Measurements from ENCODE around the gene RPL22L1. TPM values are rescaled to one million over a fixed set of nuclear protein-coding genes. Genes with fewer than 3 reads are reported as not detected.
"Not testable (repeated sequence)": the region's sequence is repeated elsewhere in the genome, so short reads cannot be mapped to it uniquely, and the experiment has no call there.

The RPL22L1 gene
- total RNA-seq, 3 donors from 2014 or later = 204 to 231 (median 209) TPM

- peaks cover 15% of the 10 kb centered on the region for H3K27me3 Mint-ChIP-seq (ENCODE audit: low read depth)
- H3K4me3 Mint-ChIP-seq = no peak overlapping the region
- ATAC-seq = no peak
- no peak for DNase-seq
- peaks cover 1% of the 10 kb centered on the region for H3K4me1 Mint-ChIP-seq (ENCODE audit: low read depth)
- no peaks in the 10 kb centered on the region for H3K36me3 Mint-ChIP-seq (ENCODE audit: insufficient read depth)
- H3K9me3 Mint-ChIP-seq = no peaks in the 10 kb centered on the region
Observed at GRCh38 chr3:170829546-170830272, 40.3 kb downstream of the RPL22L1 start.

DNA sequence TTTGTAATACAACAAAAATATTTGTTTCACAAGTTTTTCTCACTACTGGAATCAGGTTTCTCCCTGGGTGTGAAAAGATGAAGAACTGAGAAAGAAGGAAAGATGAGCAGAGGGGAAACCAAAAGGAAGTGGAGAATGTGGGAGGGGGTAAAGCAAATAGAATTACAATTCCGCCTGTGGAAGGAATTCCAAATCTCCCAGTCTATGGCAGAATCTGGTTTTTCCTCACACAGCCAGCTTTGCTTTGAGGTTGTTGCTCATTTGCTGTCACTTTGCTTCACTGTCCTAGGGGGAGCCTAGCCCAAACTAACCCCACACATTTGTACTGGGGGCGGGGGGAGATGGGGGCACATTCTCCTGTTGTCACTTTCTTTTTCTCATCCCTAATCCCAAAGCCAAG is 43.9 kb downstream of the RPL22L1 start:
- Mint-ChIP-seq H3K9me3 (no peaks in the 10 kb centered on the region), H3K4me3 (no peak overlapping the region), H3K4me1 (ENCODE audit: low read depth) (peaks cover 1% of the 10 kb centered on the region), H3K36me3 (ENCODE audit: insufficient read depth) (no peaks in the 10 kb centered on the region), H3K27me3 (ENCODE audit: low read depth) (peaks cover 27% of the 10 kb centered on the region)
- no peak for ATAC-seq
- DNase-seq = no peak

GRCh38 chr3:170823562-170823961 is 46.4 kb downstream of the RPL22L1 start:
- not testable (repeated sequence) for H3K4me1 Mint-ChIP-seq (ENCODE audit: low read depth); H3K36me3 Mint-ChIP-seq (ENCODE audit: insufficient read depth); H3K9me3 Mint-ChIP-seq; ATAC-seq; DNase-seq; H3K4me3 Mint-ChIP-seq
- H3K27me3 Mint-ChIP-seq (ENCODE audit: low read depth) = peaks cover 32% of the 10 kb centered on the region

DNA sequence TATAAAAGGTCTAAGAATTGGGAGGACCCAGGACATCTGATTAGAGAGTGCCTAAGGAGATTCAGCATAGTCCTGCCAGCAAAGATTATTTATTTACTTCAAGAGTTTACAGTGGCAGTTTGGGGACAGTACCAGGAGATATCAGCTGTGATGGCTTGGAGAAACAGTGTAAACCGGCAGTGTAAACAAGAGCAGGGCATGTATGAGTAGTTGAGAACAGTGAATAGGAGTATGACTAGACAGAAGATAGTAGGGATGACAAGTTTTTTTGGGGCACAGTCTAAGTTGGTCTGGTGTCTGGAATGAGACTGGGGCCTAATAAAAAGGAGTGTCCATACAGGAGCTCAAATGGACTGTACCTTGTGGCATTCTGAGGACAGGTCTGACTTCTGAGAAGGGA is 51.7 kb downstream of the RPL22L1 start:
- not testable (repeated sequence) for H3K4me1 Mint-ChIP-seq (ENCODE audit: low read depth); H3K4me3 Mint-ChIP-seq; H3K9me3 Mint-ChIP-seq; ATAC-seq; H3K36me3 Mint-ChIP-seq (ENCODE audit: insufficient read depth); DNase-seq
- H3K27me3 Mint-ChIP-seq (ENCODE audit: low read depth) = peaks cover 28% of the 10 kb centered on the region

GRCh38 chr3:170817471-170817870 is 52.5 kb downstream of the RPL22L1 start:
- H3K9me3 Mint-ChIP-seq; H3K4me3 Mint-ChIP-seq; H3K4me1 Mint-ChIP-seq (ENCODE audit: low read depth); H3K36me3 Mint-ChIP-seq (ENCODE audit: insufficient read depth); DNase-seq; ATAC-seq: not testable (repeated sequence)
- H3K27me3 Mint-ChIP-seq (ENCODE audit: low read depth) = peaks cover 25% of the 10 kb centered on the region

DNA sequence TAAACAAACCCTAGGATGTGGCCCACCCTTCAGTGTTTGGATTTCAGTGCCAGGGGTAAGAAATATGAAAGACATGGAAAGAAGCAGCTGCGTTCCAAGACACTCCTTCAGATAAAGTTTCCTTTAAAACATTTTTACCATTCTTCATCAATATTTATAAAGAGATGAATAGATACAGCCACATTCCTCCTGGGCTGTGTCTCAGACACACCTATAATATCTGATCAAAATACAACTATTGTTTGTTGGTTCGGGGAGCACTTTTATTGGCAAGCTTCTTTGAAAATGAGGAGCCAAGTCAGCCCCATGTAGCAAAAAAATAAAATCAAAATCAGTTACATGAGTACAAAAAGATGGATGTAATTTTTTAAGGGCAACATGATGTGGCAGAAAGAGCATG is 53.2 kb downstream of the RPL22L1 start:
- Mint-ChIP-seq H3K4me3 (no peak overlapping the region), H3K36me3 (ENCODE audit: insufficient read depth) (no peaks in the 10 kb centered on the region), H3K4me1 (ENCODE audit: low read depth) (peaks cover 1% of the 10 kb centered on the region), H3K27me3 (ENCODE audit: low read depth) (peaks cover 21% of the 10 kb centered on the region), H3K9me3 (no peaks in the 10 kb centered on the region)
- ATAC-seq (no peak), DNase-seq (no peak)

DNA sequence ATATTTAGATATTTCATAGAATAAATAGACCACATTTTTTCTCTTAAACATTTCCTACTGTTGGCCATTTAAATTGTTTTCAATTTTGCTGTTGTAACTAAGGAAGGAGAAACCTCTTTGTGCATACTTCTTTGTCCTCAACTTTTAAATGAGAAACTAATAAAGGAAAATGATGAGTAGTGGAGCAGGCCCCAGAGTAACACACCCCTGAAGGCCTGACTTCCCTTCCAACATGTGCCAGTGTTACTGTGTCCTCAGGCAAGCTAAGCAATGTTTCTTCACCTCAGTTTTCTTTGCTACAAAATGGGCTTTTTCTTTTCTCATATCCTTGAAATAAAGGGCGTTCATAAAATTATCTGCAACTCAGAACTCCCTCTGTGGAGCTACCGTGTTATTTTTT is 53.7 kb downstream of the RPL22L1 start:
- DNase-seq = no peak
- no peak for ATAC-seq
- Mint-ChIP-seq H3K4me3 (no peak overlapping the region), H3K36me3 (ENCODE audit: insufficient read depth) (no peaks in the 10 kb centered on the region), H3K9me3 (no peaks in the 10 kb centered on the region), H3K4me1 (ENCODE audit: low read depth) (peaks cover 4% of the 10 kb centered on the region), H3K27me3 (ENCODE audit: low read depth) (peaks cover 16% of the 10 kb centered on the region)

- H3K4me1 Mint-ChIP-seq (ENCODE audit: low read depth) = peaks cover 4% of the 10 kb centered on the region
- H3K27me3 Mint-ChIP-seq (ENCODE audit: low read depth) = peaks cover 14% of the 10 kb centered on the region
Observed at GRCh38 chr3:170815936-170816335, 54.1 kb downstream of the RPL22L1 start.

DNA sequence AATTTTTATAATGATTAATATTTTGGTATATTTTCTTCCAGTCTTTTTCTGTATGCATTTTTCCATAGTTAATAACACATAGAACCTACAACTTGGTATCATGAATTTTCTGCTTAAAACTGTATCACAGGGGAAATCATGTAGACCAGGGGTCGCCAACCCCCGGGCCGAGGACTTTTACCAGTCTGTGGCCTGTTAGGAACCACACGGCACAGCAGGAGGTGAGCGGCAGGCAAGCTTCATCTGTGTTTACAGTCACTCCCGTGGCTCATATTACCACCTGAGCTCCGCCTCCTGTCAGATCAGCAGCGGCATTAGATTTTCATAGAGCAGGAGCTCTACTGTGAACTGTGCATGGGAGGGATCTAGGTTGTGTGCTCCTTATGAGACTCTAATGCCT is 54.7 kb downstream of the RPL22L1 start:
- DNase-seq (no peak), ATAC-seq (no peak)
- H3K27me3 Mint-ChIP-seq (ENCODE audit: low read depth) = peaks cover 11% of the 10 kb centered on the region
- H3K4me1 Mint-ChIP-seq (ENCODE audit: low read depth) = peaks cover 4% of the 10 kb centered on the region
- no peak overlapping the region for H3K4me3 Mint-ChIP-seq
- H3K36me3 Mint-ChIP-seq (ENCODE audit: insufficient read depth) = no peaks in the 10 kb centered on the region
- no peaks in the 10 kb centered on the region for H3K9me3 Mint-ChIP-seq

More at GRCh38 chr3:170815936-170816335, 54.1 kb downstream of the RPL22L1 start:
- no peaks in the 10 kb centered on the region for H3K36me3 Mint-ChIP-seq (ENCODE audit: insufficient read depth)
- no peak overlapping the region for H3K4me3 Mint-ChIP-seq
- ATAC-seq = no peak
- DNase-seq = no peak
- H3K9me3 Mint-ChIP-seq = no peaks in the 10 kb centered on the region

Other genes with a start within 250 kb of the RPL22L1 start
- gene EIF5A2, start 38.4 kb upstream of the RPL22L1 start, total RNA-seq = 10 to 100 TPM; 10.7 to 17.5 (median 15.8) TPM
- gene SLC2A2, start 156.5 kb upstream of the RPL22L1 start, total RNA-seq = under 1 TPM in 2 of 3 donors, not detected in 1; 0.18 to 0.20 TPM